ENCODE data around the gene GAL3ST3. TPM values are rescaled to one million over a fixed set of nuclear protein-coding genes. Genes with fewer than 3 reads are reported as not detected.

GAL3ST3 gene
- total RNA-seq, 2 donors from 2014 or later: not detected

- ATAC-seq (peak; percentile 95), DNase-seq (peak; percentile 63 to 81 (median 67))
- Mint-ChIP-seq H3K36me3 (ENCODE audit: low read depth) (no peaks in the 10 kb centered on the region), H3K4me3 (peak overlapping the region; percentile 77), H3K4me1 (peaks cover 12% of the 10 kb centered on the region), H3K27me3 (peaks cover 5% of the 10 kb centered on the region), H3K27ac (peak overlapping the region; percentile 63)
- no peaks in the 10 kb centered on the region for H3K9me3 ChIP-seq (ENCODE audit: control insufficient read depth, low read length, poor library complexity, severe bottlenecking)
Measured at GRCh38 chr11:66022401-66023185, 26.4 kb downstream of the GAL3ST3 start.

GRCh38 chr11:66020618-66021357, 28.2 kb downstream of the GAL3ST3 start:
- no peaks in the 10 kb centered on the region for H3K9me3 ChIP-seq (ENCODE audit: control insufficient read depth, low read length, poor library complexity, severe bottlenecking)
- H3K27ac Mint-ChIP-seq: no peak overlapping the region
- H3K4me1 Mint-ChIP-seq: peaks cover 12% of the 10 kb centered on the region
- ATAC-seq: peak; percentile 42
- no peak for DNase-seq
- no peak overlapping the region for H3K4me3 Mint-ChIP-seq
- H3K27me3 Mint-ChIP-seq: peaks cover 5% of the 10 kb centered on the region
- H3K36me3 Mint-ChIP-seq (ENCODE audit: low read depth): no peaks in the 10 kb centered on the region

GRCh38 chr11:66020212-66020611, 28.7 kb downstream of the GAL3ST3 start:
- ATAC-seq: no peak
- peaks cover 5% of the 10 kb centered on the region for H3K27me3 Mint-ChIP-seq
- no peaks in the 10 kb centered on the region for H3K36me3 Mint-ChIP-seq (ENCODE audit: low read depth)
- H3K4me3 Mint-ChIP-seq: no peak overlapping the region
- no peaks in the 10 kb centered on the region for H3K9me3 ChIP-seq (ENCODE audit: control insufficient read depth, low read length, poor library complexity, severe bottlenecking)
- H3K27ac Mint-ChIP-seq: no peak overlapping the region
- H3K4me1 Mint-ChIP-seq: peaks cover 11% of the 10 kb centered on the region
- DNase-seq: no peak

- H3K9me3 ChIP-seq (ENCODE audit: control insufficient read depth, low read length, poor library complexity, severe bottlenecking): no peaks in the 10 kb centered on the region
- Mint-ChIP-seq H3K36me3 (ENCODE audit: low read depth) (peaks cover 2% of the 10 kb centered on the region), H3K27me3 (peaks cover 7% of the 10 kb centered on the region), H3K4me3 (no peak overlapping the region), H3K4me1 (peaks cover 7% of the 10 kb centered on the region), H3K27ac (no peak overlapping the region)
- DNase-seq (no peak), ATAC-seq (no peak)
Measured at GRCh38 chr11:66017321-66017720, 31.6 kb downstream of the GAL3ST3 start.

GRCh38 chr11:66016793-66017177, 32.2 kb downstream of the GAL3ST3 start:
- H3K4me3 Mint-ChIP-seq: no peak overlapping the region
- no peak overlapping the region for H3K27ac Mint-ChIP-seq
- no peak for ATAC-seq
- peaks cover 7% of the 10 kb centered on the region for H3K4me1 Mint-ChIP-seq
- H3K9me3 ChIP-seq (ENCODE audit: control insufficient read depth, low read length, poor library complexity, severe bottlenecking): no peaks in the 10 kb centered on the region
- no peak for DNase-seq
- peaks cover 7% of the 10 kb centered on the region for H3K27me3 Mint-ChIP-seq
- peaks cover 2% of the 10 kb centered on the region for H3K36me3 Mint-ChIP-seq (ENCODE audit: low read depth)

- peaks cover 4% of the 10 kb centered on the region for H3K4me1 Mint-ChIP-seq
- no peaks in the 10 kb centered on the region for H3K9me3 ChIP-seq (ENCODE audit: control insufficient read depth, low read length, poor library complexity, severe bottlenecking)
- H3K27ac Mint-ChIP-seq: no peak overlapping the region
- H3K27me3 Mint-ChIP-seq: peaks cover 7% of the 10 kb centered on the region
- no peak overlapping the region for H3K4me3 Mint-ChIP-seq
- no peak for ATAC-seq
- DNase-seq: no peak
- peaks cover 2% of the 10 kb centered on the region for H3K36me3 Mint-ChIP-seq (ENCODE audit: low read depth)
Measured at GRCh38 chr11:66015936-66016792, 32.8 kb downstream of the GAL3ST3 start.

DNA sequence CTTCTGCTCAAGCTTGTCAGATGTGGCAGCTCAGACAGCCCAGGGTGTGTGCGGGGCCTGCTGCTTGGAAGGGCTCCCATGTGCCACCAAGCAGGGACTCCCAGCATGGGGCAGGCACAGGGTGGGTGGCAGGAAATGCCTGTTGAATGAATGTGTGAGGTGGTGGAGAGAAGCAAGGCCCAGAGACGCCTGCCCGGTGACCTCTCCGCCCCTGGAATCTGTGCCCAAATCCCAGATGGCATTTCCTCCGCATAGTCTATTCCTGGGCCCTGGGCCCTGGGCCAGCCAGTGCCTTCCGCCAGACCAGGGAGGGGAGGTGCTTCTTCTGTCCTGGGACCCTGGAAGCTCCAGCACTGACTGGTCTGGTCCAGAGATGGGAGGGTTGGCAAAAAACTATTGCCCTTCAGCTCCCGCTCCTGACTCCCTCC, 33.5 kb downstream of the GAL3ST3 start:
- H3K4me1 Mint-ChIP-seq: peaks cover 4% of the 10 kb centered on the region
- ATAC-seq: no peak
- no peak overlapping the region for H3K27ac Mint-ChIP-seq

DNA sequence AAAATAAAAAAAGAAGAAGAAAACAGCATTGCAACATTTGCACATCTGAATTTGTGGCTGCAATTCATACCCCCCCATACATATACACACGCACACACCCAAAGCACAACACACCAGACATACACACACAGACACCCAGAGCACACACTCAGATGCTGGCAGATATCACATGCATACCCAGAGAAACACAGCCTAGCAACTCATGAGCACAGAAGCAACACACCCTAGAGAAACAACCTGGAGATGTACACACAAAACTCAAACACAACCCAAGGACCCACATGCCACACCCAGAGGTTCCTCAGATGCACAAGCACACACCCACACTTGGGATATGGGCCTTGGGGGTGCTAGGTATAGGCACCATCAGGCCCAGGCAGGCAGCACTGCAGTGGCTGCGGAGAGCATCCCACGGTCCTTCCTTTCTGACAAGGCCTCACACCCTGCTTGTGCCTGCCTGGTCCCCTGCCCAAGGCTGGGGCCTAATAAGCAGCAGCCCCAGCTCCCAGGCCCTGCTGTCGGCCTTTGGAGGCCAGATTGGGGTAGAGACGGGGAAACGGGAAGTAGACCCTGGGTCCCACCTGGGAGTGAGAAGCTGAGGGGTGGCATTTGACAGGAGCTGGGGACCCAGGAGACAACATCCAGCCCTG, 34.0 kb downstream of the GAL3ST3 start:
- ATAC-seq: no peak
- no peak overlapping the region for H3K4me3 Mint-ChIP-seq
- peaks cover 5% of the 10 kb centered on the region for H3K4me1 Mint-ChIP-seq
- no peak for DNase-seq
- peaks cover 2% of the 10 kb centered on the region for H3K36me3 Mint-ChIP-seq (ENCODE audit: low read depth)
- no peak overlapping the region for H3K27ac Mint-ChIP-seq
- H3K9me3 ChIP-seq (ENCODE audit: control insufficient read depth, low read length, poor library complexity, severe bottlenecking): no peaks in the 10 kb centered on the region
- H3K27me3 Mint-ChIP-seq: peaks cover 13% of the 10 kb centered on the region

More for the DNA sequence above, 33.5 kb downstream of the GAL3ST3 start:
- no peak overlapping the region for H3K4me3 Mint-ChIP-seq
- H3K36me3 Mint-ChIP-seq (ENCODE audit: low read depth): peaks cover 2% of the 10 kb centered on the region
- no peak for DNase-seq
- H3K9me3 ChIP-seq (ENCODE audit: control insufficient read depth, low read length, poor library complexity, severe bottlenecking): no peaks in the 10 kb centered on the region
- peaks cover 9% of the 10 kb centered on the region for H3K27me3 Mint-ChIP-seq

GRCh38 chr11:66013762-66014100, 35.2 kb downstream of the GAL3ST3 start:
- H3K27me3 Mint-ChIP-seq: peaks cover 13% of the 10 kb centered on the region
- no peak for ATAC-seq
- H3K36me3 Mint-ChIP-seq (ENCODE audit: low read depth): peaks cover 2% of the 10 kb centered on the region
- no peaks in the 10 kb centered on the region for H3K9me3 ChIP-seq (ENCODE audit: control insufficient read depth, low read length, poor library complexity, severe bottlenecking)
- DNase-seq: no peak
- H3K4me1 Mint-ChIP-seq: peaks cover 5% of the 10 kb centered on the region
- H3K4me3 Mint-ChIP-seq: no peak overlapping the region
- no peak overlapping the region for H3K27ac Mint-ChIP-seq

GRCh38 chr11:66012946-66013761, 35.8 kb downstream of the GAL3ST3 start:
- no peak overlapping the region for H3K27ac Mint-ChIP-seq
- H3K4me1 Mint-ChIP-seq: peaks cover 5% of the 10 kb centered on the region
- H3K36me3 Mint-ChIP-seq (ENCODE audit: low read depth): peaks cover 2% of the 10 kb centered on the region
- no peak overlapping the region for H3K4me3 Mint-ChIP-seq
- H3K9me3 ChIP-seq (ENCODE audit: control insufficient read depth, low read length, poor library complexity, severe bottlenecking): no peaks in the 10 kb centered on the region
- DNase-seq: no peak
- H3K27me3 Mint-ChIP-seq: peaks cover 13% of the 10 kb centered on the region
- ATAC-seq: no peak

DNA sequence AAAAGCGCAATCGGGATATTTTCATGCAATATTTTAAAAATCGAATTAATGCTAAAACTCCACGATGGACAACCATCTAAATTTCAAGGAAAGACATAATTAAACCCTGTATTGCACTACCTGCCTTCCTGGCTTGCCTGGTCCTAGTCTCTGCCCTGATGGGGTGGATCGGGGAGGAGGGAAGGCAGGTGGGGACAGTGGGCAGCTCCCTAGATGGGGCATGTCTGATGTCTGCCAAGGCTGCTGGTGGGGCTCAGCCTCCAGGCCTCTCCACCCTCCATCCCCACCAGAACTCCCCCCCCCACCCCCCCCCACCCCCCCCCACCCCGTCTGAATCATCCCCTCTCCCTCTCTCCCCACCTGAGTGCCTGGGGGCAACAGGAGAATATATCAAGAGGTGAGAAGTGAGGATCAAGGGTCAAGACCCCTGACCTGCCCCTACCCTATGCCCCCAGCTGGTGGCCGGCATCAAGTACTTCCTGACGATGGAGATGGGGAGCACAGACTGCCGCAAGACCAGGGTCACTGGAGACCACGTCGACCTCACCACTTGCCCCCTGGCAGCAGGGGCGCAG, 36.5 kb downstream of the GAL3ST3 start:
- peaks cover 2% of the 10 kb centered on the region for H3K36me3 Mint-ChIP-seq (ENCODE audit: low read depth)
- peak overlapping the region; percentile 31 for H3K4me3 Mint-ChIP-seq
- H3K27ac Mint-ChIP-seq: no peak overlapping the region
- peaks cover 5% of the 10 kb centered on the region for H3K4me1 Mint-ChIP-seq
- no peak for DNase-seq
- no peaks in the 10 kb centered on the region for H3K9me3 ChIP-seq (ENCODE audit: control insufficient read depth, low read length, poor library complexity, severe bottlenecking)
- H3K27me3 Mint-ChIP-seq: peaks cover 13% of the 10 kb centered on the region
- no peak for ATAC-seq

DNA sequence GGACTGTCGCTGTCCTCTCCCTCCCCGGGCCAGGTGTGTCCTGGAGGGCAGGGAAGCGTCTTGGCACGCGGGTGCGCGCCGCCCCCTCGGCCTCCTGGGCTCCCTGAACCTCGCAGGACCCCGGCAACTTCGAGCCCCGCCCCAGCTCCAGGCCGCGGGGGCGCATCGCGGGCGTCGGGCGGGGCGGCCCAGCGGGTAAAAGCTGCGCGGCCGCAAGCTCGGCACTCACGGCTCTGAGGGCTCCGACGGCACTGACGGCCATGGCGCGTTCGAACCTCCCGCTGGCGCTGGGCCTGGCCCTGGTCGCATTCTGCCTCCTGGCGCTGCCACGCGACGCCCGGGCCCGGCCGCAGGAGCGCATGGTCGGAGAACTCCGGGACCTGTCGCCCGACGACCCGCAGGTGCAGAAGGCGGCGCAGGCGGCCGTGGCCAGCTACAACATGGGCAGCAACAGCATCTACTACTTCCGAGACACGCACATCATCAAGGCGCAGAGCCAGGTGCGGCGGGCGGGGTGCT, 37.1 kb downstream of the GAL3ST3 start, which contains the start of gene CST6:
Gene CST6 (plus strand): TSS at position 224 of the 519 bp plus-strand sequence. CDS start 37 bp downstream, at position 261.
- H3K9me3 ChIP-seq (ENCODE audit: control insufficient read depth, low read length, poor library complexity, severe bottlenecking): no peaks in the 10 kb centered on the region
- Mint-ChIP-seq H3K36me3 (ENCODE audit: low read depth) (peaks cover 2% of the 10 kb centered on the region), H3K27ac (no peak within 1 kb of the TSS), H3K4me3 (peak within 1 kb of the TSS; percentile 31), H3K27me3 (peaks cover 13% of the 10 kb centered on the region), H3K4me1 (peaks cover 5% of the 10 kb centered on the region)
- ATAC-seq: peak; percentile 16
- no peak for DNase-seq

Data from T-helper 17 cell (primary cell).